SK-N-SH (cell line): ENCODE data around the gene OR2B2. TPM values are rescaled to one million over a fixed set of nuclear protein-coding genes. Genes with fewer than 3 reads are reported as not detected.

Experiments
- CTCF ChIA-PET: fragments of 300-600, 350-600 bp; formaldehyde crosslinking; extraction: SDS; loops from one replicate; lab custom pipeline; 2021; lab: Yijun Ruan, JAX
- POLR2A ChIA-PET: fragments of 350-600 bp; sonication (Branson Sonifier 250); formaldehyde crosslinking; extraction: SDS; loops from one replicate; lab custom pipeline; 2020; ENCODE audit warnings: antibody characterized with exemption, inconsistent platforms; lab: Yijun Ruan, JAX
- DNase-seq: peaks from one replicate; pipeline ENCODE4 v3.0.0; 2012
- H2AFZ ChIP-seq: fragments of 200-600 bp; sonication (generic); 2 replicates; pipeline ENCODE4 v1.8.1; 2016; ENCODE audit warnings: antibody characterized with exemption, mild to moderate bottlenecking, low read depth
- H3F3A ChIP-seq: fragments of 200-600 bp; sonication (generic); replicated peaks from 2 replicates; pipeline ENCODE3; 2016; ENCODE audit warnings: antibody characterized with exemption, mild to moderate bottlenecking; ENCODE audit not compliant: insufficient read depth
- H3K27ac ChIP-seq, 2 experiments: fragments of 200-500 bp in 1 of 2; fragments of 200-600 bp in 1 of 2; sonication (Bioruptor generic) in 1 of 2; sonication (generic), shearing (Covaris generic) in 1 of 2; 2 replicates each; pipeline versions ENCODE4 v1.5.1 to v1.6.1; 2014 to 2016; ENCODE audit warnings: low read depth in 2 of 2, inconsistent platforms in 1 of 2, low read length in 1 of 2, mild to moderate bottlenecking in 1 of 2, mixed read lengths in 1 of 2
- H3K27me3 ChIP-seq: fragments of 200-600 bp; sonication (generic), shearing (Covaris generic); 2 replicates; pipeline ENCODE4 v1.6.1; 2016; ENCODE audit warnings: mixed run types; ENCODE audit not compliant: insufficient read depth
- H3K36me3 ChIP-seq, 2 experiments: fragments of 200-500 bp in 1 of 2; fragments of 200-600 bp in 1 of 2; sonication (Bioruptor generic) in 1 of 2; sonication (generic) in 1 of 2; replicated peaks in 1 of 2; 2 replicates each; pipeline versions ENCODE3 to v1.5.1; 2014 to 2016; ENCODE audit warnings: low read length in 1 of 2, mild to moderate bottlenecking in 1 of 2; ENCODE audit not compliant: insufficient read depth in 2 of 2, control insufficient read depth in 1 of 2
- H3K4me1 ChIP-seq, 2 experiments: fragments of 200-500 bp in 1 of 2; fragments of 200-600 bp in 1 of 2; sonication (Bioruptor generic) in 1 of 2; sonication (generic), shearing (Covaris generic) in 1 of 2; 2 replicates each; pipeline versions ENCODE4 v1.5.1 to v1.6.1; 2014 to 2016; ENCODE audit warnings: low read depth in 1 of 2, low read length in 1 of 2, mixed run types in 1 of 2; ENCODE audit not compliant: insufficient read depth in 2 of 2, control insufficient read depth in 1 of 2
- H3K4me2 ChIP-seq: fragments of 200-600 bp; sonication (generic), shearing (Covaris generic); 2 replicates; pipeline ENCODE4 v1.6.1; 2017; ENCODE audit warnings: mixed run types
- H3K4me3 ChIP-seq, 2 experiments: fragments of 200-500 bp in 1 of 2; fragments of 200-600 bp in 1 of 2; sonication (Bioruptor generic) in 1 of 2; sonication (generic), shearing (Covaris generic) in 1 of 2; 2 replicates each; pipeline versions ENCODE4 v1.5.1 to v1.8.1; 2014 to 2016; ENCODE audit warnings: low read depth in 2 of 2, inconsistent platforms in 1 of 2, low read length in 1 of 2, mild to moderate bottlenecking in 1 of 2, mixed read lengths in 1 of 2, moderate library complexity in 1 of 2
- H3K79me2 ChIP-seq: fragments of 200-600 bp; sonication (generic); 2 replicates; pipeline ENCODE4 v1.8.1; 2017; ENCODE audit warnings: mild to moderate bottlenecking; ENCODE audit not compliant: insufficient read depth
- H3K9ac ChIP-seq: fragments of 200-600 bp; sonication (generic); 2 replicates; pipeline ENCODE4 v1.6.1; 2017; ENCODE audit warnings: mixed run types
- H3K9me2 ChIP-seq: fragments of 200-600 bp; sonication (generic); 2 replicates; pipeline ENCODE4 v1.6.1; 2017; ENCODE audit warnings: mixed run types
- H3K9me3 ChIP-seq: fragments of 200-600 bp; sonication (generic); 2 replicates; pipeline ENCODE4 v1.6.1; 2017; ENCODE audit warnings: mixed run types, mild to moderate bottlenecking, moderate library complexity
- H4K20me1 ChIP-seq: fragments of 200-600 bp; sonication (generic); 2 replicates; pipeline ENCODE4 v1.6.1; 2017; ENCODE audit warnings: mild to moderate bottlenecking, mixed run types; ENCODE audit not compliant: insufficient read depth
- FOSL2 ChIP-seq: IDR thresholded peaks from 2 replicates; pipeline ENCODE4 v1.4.0; 2012; ENCODE audit warnings: low read depth, mild to moderate bottlenecking, moderate library complexity, borderline replicate concordance
- FOXJ3 ChIP-seq: sonication (generic); formaldehyde crosslinking; IDR thresholded peaks from 2 replicates; pipeline ENCODE4 v1.5.1; 2020; ENCODE audit warnings: mild to moderate bottlenecking, missing genetic modification reagents
- FOXM1 ChIP-seq: IDR thresholded peaks from 2 replicates; pipeline ENCODE4 v1.4.0; 2012; ENCODE audit warnings: low read depth, mild to moderate bottlenecking
- GABPA ChIP-seq: IDR thresholded peaks from 2 replicates; pipeline ENCODE4 v1.4.0; 2012; ENCODE audit warnings: low read depth, mild to moderate bottlenecking
- GATA2 ChIP-seq: sonication (generic); formaldehyde crosslinking; IDR thresholded peaks from 2 replicates; pipeline ENCODE4 v1.5.0; 2020; ENCODE audit warnings: mild to moderate bottlenecking, missing genetic modification reagents
- MXI1 ChIP-seq: IDR thresholded peaks from 2 replicates; pipeline ENCODE4 v1.6.1; 2012; ENCODE audit warnings: mild to moderate bottlenecking, low read depth, low read length, improper control_type of control experiment
- NFIC ChIP-seq: IDR thresholded peaks from 2 replicates; pipeline ENCODE4 v1.4.0; 2012; ENCODE audit warnings: borderline replicate concordance
- NRF1 ChIP-seq: IDR thresholded peaks from 2 replicates; pipeline ENCODE4 v1.6.1; 2012; ENCODE audit warnings: low read depth, mild to moderate bottlenecking, low read length
- POLR2AphosphoS5 ChIP-seq: IDR thresholded peaks from 2 replicates; pipeline ENCODE4 v1.6.1; 2012; ENCODE audit warnings: low read depth, low read length
- RXRA ChIP-seq: IDR thresholded peaks from 2 replicates; pipeline ENCODE4 v1.4.0; 2012; ENCODE audit warnings: low read depth, mild to moderate bottlenecking, borderline replicate concordance
- SIN3A ChIP-seq: IDR thresholded peaks from 2 replicates; pipeline ENCODE4 v1.6.1; 2012; ENCODE audit warnings: low read depth, mild to moderate bottlenecking, low read length, moderate library complexity, borderline replicate concordance
- TCF12 ChIP-seq: IDR thresholded peaks from 2 replicates; pipeline ENCODE4 v1.4.0; 2012
- WGBS: methylation state at CpG from one replicate; pipeline ENCODE4 v1.1.6; 2017; ENCODE audit warnings: low lambda C conversion rate; 5-methylcytosine and 5-hydroxymethylcytosine counted together
- polyA plus RNA-seq, 3 experiments: library from polyadenylated mRNA; depleted of rRNA; stranded (reverse); fragments of >200 nt; gene quantifications; 2 replicates each; pipeline ENCODE4 v1.2.3, GENCODE V29; 2012
- TF ChIP-seq, protein P1 (sequence below): IDR thresholded peaks from 2 replicates; pipeline ENCODE4 v1.6.1; 2012; ENCODE audit warnings: mild to moderate bottlenecking, low read depth, low read length, moderate library complexity
- TF ChIP-seq, protein P2 (sequence below): fragments of 150-350 bp; IDR thresholded peaks from 2 replicates; pipeline ENCODE4 v1.6.1; 2016; ENCODE audit warnings: mild to moderate bottlenecking, low read depth, low read length
- TF ChIP-seq, protein P3 (sequence below): fragments of 200-600 bp; sonication (generic); IDR thresholded peaks from 2 replicates; pipeline ENCODE4 v1.6.1; 2017; ENCODE audit warnings: antibody characterized with exemption, mild to moderate bottlenecking, moderate library complexity
- TF ChIP-seq, protein P4 (sequence below): IDR thresholded peaks from 2 replicates; pipeline ENCODE4 v1.4.0; 2012; ENCODE audit warnings: low read depth, borderline replicate concordance

The OR2B2 gene
- polyA plus RNA-seq, 1 of the 3 experiments (the other 2 are of a cell fraction) = not detected

DNA sequence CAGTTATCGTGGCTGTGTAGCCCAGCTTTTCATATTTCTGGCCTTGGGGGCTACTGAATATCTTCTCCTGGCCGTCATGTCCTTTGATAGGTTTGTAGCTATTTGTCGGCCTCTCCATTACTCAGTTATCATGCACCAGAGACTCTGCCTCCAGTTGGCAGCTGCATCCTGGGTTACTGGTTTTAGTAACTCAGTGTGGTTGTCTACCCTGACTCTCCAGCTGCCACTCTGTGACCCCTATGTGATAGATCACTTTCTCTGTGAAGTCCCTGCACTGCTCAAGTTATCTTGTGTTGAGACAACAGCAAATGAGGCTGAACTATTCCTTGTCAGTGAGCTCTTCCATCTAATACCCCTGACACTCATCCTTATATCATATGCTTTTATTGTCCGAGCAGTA lies 45.3 kb upstream of the OR2B2 start:
- 11% methylated on average over 4 of the region's 4 CpGs for WGBS

More for the DNA sequence above, 45.3 kb upstream of the OR2B2 start:
- Histone ChIP-seq H3K9me2 (no peaks in the 10 kb centered on the region), H3K27me3 (no peaks in the 10 kb centered on the region), H3K9me3 (no peaks in the 10 kb centered on the region), H3K27ac (no peak overlapping the region), H4K20me1 (no peaks in the 10 kb centered on the region), H2AFZ (no peak overlapping the region), H3K9ac (no peak overlapping the region), H3K79me2 (no peaks in the 10 kb centered on the region), H3K36me3 (no peaks in the 10 kb centered on the region), H3K4me2 (no peak overlapping the region), H3F3A (no peaks in the 10 kb centered on the region), H3K4me3 (no peak overlapping the region), H3K4me1 (no peaks in the 10 kb centered on the region)
- POLR2A ChIA-PET = no interaction called here
- TF ChIP-seq FOXJ3 = no peak
- no peak for TF ChIP-seq POLR2AphosphoS5
- no peak for TF ChIP-seq FOXM1
- TF ChIP-seq TCF12 = no peak
- no peak for TF ChIP-seq NRF1
- TF ChIP-seq NFIC = no peak
- TF ChIP-seq SIN3A = no peak
- TF ChIP-seq, protein P1, sequence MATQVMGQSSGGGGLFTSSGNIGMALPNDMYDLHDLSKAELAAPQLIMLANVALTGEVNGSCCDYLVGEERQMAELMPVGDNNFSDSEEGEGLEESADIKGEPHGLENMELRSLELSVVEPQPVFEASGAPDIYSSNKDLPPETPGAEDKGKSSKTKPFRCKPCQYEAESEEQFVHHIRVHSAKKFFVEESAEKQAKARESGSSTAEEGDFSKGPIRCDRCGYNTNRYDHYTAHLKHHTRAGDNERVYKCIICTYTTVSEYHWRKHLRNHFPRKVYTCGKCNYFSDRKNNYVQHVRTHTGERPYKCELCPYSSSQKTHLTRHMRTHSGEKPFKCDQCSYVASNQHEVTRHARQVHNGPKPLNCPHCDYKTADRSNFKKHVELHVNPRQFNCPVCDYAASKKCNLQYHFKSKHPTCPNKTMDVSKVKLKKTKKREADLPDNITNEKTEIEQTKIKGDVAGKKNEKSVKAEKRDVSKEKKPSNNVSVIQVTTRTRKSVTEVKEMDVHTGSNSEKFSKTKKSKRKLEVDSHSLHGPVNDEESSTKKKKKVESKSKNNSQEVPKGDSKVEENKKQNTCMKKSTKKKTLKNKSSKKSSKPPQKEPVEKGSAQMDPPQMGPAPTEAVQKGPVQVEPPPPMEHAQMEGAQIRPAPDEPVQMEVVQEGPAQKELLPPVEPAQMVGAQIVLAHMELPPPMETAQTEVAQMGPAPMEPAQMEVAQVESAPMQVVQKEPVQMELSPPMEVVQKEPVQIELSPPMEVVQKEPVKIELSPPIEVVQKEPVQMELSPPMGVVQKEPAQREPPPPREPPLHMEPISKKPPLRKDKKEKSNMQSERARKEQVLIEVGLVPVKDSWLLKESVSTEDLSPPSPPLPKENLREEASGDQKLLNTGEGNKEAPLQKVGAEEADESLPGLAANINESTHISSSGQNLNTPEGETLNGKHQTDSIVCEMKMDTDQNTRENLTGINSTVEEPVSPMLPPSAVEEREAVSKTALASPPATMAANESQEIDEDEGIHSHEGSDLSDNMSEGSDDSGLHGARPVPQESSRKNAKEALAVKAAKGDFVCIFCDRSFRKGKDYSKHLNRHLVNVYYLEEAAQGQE = no peak
- TF ChIP-seq, protein P2, sequence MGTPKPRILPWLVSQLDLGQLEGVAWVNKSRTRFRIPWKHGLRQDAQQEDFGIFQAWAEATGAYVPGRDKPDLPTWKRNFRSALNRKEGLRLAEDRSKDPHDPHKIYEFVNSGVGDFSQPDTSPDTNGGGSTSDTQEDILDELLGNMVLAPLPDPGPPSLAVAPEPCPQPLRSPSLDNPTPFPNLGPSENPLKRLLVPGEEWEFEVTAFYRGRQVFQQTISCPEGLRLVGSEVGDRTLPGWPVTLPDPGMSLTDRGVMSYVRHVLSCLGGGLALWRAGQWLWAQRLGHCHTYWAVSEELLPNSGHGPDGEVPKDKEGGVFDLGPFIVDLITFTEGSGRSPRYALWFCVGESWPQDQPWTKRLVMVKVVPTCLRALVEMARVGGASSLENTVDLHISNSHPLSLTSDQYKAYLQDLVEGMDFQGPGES = no peak
- TF ChIP-seq, protein P3, sequence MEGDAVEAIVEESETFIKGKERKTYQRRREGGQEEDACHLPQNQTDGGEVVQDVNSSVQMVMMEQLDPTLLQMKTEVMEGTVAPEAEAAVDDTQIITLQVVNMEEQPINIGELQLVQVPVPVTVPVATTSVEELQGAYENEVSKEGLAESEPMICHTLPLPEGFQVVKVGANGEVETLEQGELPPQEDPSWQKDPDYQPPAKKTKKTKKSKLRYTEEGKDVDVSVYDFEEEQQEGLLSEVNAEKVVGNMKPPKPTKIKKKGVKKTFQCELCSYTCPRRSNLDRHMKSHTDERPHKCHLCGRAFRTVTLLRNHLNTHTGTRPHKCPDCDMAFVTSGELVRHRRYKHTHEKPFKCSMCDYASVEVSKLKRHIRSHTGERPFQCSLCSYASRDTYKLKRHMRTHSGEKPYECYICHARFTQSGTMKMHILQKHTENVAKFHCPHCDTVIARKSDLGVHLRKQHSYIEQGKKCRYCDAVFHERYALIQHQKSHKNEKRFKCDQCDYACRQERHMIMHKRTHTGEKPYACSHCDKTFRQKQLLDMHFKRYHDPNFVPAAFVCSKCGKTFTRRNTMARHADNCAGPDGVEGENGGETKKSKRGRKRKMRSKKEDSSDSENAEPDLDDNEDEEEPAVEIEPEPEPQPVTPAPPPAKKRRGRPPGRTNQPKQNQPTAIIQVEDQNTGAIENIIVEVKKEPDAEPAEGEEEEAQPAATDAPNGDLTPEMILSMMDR = no peak
- no peak for TF ChIP-seq RXRA
- TF ChIP-seq, protein P4, sequence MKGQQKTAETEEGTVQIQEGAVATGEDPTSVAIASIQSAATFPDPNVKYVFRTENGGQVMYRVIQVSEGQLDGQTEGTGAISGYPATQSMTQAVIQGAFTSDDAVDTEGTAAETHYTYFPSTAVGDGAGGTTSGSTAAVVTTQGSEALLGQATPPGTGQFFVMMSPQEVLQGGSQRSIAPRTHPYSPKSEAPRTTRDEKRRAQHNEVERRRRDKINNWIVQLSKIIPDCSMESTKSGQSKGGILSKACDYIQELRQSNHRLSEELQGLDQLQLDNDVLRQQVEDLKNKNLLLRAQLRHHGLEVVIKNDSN = no peak
- no peak for TF ChIP-seq FOSL2
- TF ChIP-seq GABPA = no peak
- no peak for TF ChIP-seq MXI1
- TF ChIP-seq GATA2 (CRISPR knock-in tag) = no peak
- CTCF ChIA-PET = interaction anchor here (0.6 kb wide), 1 partner anchor 883 kb away, joined by 3 read pairs; no protein-coding TSS in a partner anchor
- no peak for DNase-seq
